Panc1 (cell line): ENCODE data around the gene PRPSAP2. TPM values are rescaled to one million over a fixed set of nuclear protein-coding genes. Genes with fewer than 3 reads are reported as not detected.

Experiments used
- ATAC-seq: fragments of 200-7000 bp; cut with Tn5 transposase; 2 replicates; pipeline ENCODE4 v1.9.1; 2020; ENCODE audit warnings: mild to moderate bottlenecking, moderate library complexity
- BruUV-seq: library from RNA; stranded (reverse); fragments of 400-500 nt; replicated peaks from 2 replicates; lab custom pipeline; 2021; lab: Mats Ljungman, UMichigan
- CTCF ChIA-PET: fragments of 300-600 bp; sonication (Branson Sonifier 250); formaldehyde crosslinking; loops from one replicate; lab custom pipeline; 2022; ENCODE audit warnings: antibody characterized with exemption; lab: Charles Lee
- POLR2A ChIA-PET: fragments of 300-600 bp; sonication (Branson Sonifier 250); formaldehyde crosslinking; loops from one replicate; lab custom pipeline; 2022; ENCODE audit warnings: antibody characterized with exemption; lab: Charles Lee
- DNase-seq: peaks from one replicate; pipeline ENCODE4 v3.0.0-alpha.2; 2010; ENCODE audit warnings: low read depth, low spot score
- H3K27ac ChIP-seq: 2 replicates; pipeline ENCODE4 v1.5.1; 2011; ENCODE audit warnings: mild to moderate bottlenecking, low read length, inconsistent platforms
- H3K27me3 ChIP-seq: fragments of 200-500 bp; sonication (Bioruptor generic); 2 replicates; pipeline ENCODE4 v1.6.0; 2014; ENCODE audit warnings: low read length, inconsistent platforms; ENCODE audit not compliant: control insufficient read depth, insufficient read depth
- H3K36me3 ChIP-seq: fragments of 200-500 bp; sonication (Bioruptor generic); 2 replicates; pipeline ENCODE4 v1.5.1; 2014; ENCODE audit warnings: inconsistent platforms, mild to moderate bottlenecking, low read length, moderate library complexity; ENCODE audit not compliant: control insufficient read depth, insufficient read depth
- H3K4me1 ChIP-seq: 2 replicates; pipeline ENCODE4 v1.5.1; 2011; ENCODE audit warnings: inconsistent platforms, mild to moderate bottlenecking, low read length, moderate library complexity; ENCODE audit not compliant: control insufficient read depth, insufficient read depth
- H3K4me3 ChIP-seq, 2 experiments: 2 replicates each; pipeline ENCODE4 v1.5.1; 2011 to 2012; ENCODE audit warnings: low read depth in 2 of 2, low read length in 2 of 2, mild to moderate bottlenecking in 2 of 2, inconsistent platforms in 1 of 2, moderate library complexity in 1 of 2
- H3K9me3 ChIP-seq: fragments of 200-500 bp; sonication (Bioruptor generic); 2 replicates; pipeline ENCODE4 v1.5.1; 2014; ENCODE audit warnings: low read depth, mild to moderate bottlenecking, inconsistent platforms, low read length, moderate library complexity; ENCODE audit not compliant: control insufficient read depth, insufficient read depth
- CTCF ChIP-seq: fragments of 450-650 bp; IDR thresholded peaks from 2 replicates; pipeline ENCODE4 v1.5.1; 2017; ENCODE audit warnings: mild to moderate bottlenecking
- POLR2AphosphoS5 ChIP-seq: IDR thresholded peaks from 2 replicates; pipeline ENCODE4 v1.6.1; 2012; ENCODE audit warnings: mild to moderate bottlenecking, low read depth, low read length, moderate library complexity
- REST ChIP-seq, 2 experiments: IDR thresholded peaks; 2 replicates each; pipeline ENCODE4 v1.6.1; 2011 to 2012; ENCODE audit warnings: low read depth in 2 of 2, control low read depth in 1 of 2, low read length in 1 of 2, mild to moderate bottlenecking in 1 of 2, moderate library complexity in 1 of 2; ENCODE audit not compliant: insufficient read depth in 1 of 2
- SIN3A ChIP-seq: IDR thresholded peaks from 2 replicates; pipeline ENCODE4 v1.6.1; 2012; ENCODE audit warnings: low read depth, mild to moderate bottlenecking, low read length, moderate library complexity, borderline replicate concordance; ENCODE audit not compliant: insufficient read depth
- TCF7L2 ChIP-seq: IDR thresholded peaks from 2 replicates; pipeline ENCODE4 v1.6.1; 2011; ENCODE audit warnings: mild to moderate bottlenecking, low read depth, low read length, inconsistent platforms
- in situ Hi-C: cut with HindIII; loops from 2 replicates; pipeline ENCODE4 v1.10.0; 2016; ENCODE audit warnings: low sequenced_read_pairs, low pct_unique_long_range_greater_than_20kb
- intact Hi-C: fragments of 100-400 bp; cut with micrococcal nuclease; formaldehyde crosslinking; loops from one replicate; pipeline ENCODE4 v1.10.0; 2022; ENCODE audit not compliant: unreplicated experiment
- total RNA-seq: library from RNA; stranded (reverse); gene quantifications from one replicate; pipeline ENCODE4 v1.2.1, GENCODE V29; 2021; ENCODE audit not compliant: unreplicated experiment

PRPSAP2 gene
- total RNA-seq, 1 experiment from 2014 or later = 25.3 TPM

- CTCF ChIA-PET = interaction anchor here (0.7 kb wide), 1 partner anchor 300 kb away, joined by 3 read pairs; no protein-coding TSS in a partner anchor
- ATAC-seq (no peak), DNase-seq (no peak)
- POLR2A ChIA-PET = interaction anchor here (0.6 kb wide), 1 partner anchor 111 kb away, joined by 4 read pairs; no protein-coding TSS in a partner anchor
- H3K4me3 ChIP-seq = no peak overlapping the region
- H3K27ac ChIP-seq = no peak overlapping the region
- H3K27me3 ChIP-seq = no peaks in the 10 kb centered on the region
- peaks cover 3% of the 10 kb centered on the region; the same call in 1 of the 2 replicates for H3K36me3 ChIP-seq
- TF ChIP-seq POLR2AphosphoS5 = no peak
- no peak for TF ChIP-seq REST (IDR thresholded peaks at IDR 0.05; ENCODE audit: insufficient read depth in 1 of 2, low read depth in 2 of 2, low read length in 1 of 2)
- TF ChIP-seq TCF7L2 = no peak
- no peak for TF ChIP-seq CTCF
- TF ChIP-seq SIN3A = no peak
- no peaks in the 10 kb centered on the region for H3K9me3 ChIP-seq
- H3K4me1 ChIP-seq = no peaks in the 10 kb centered on the region
- in situ Hi-C loops = no loop called here
- intact Hi-C loops = no loop called here
- no TSS peak for BruUV-seq
These were observed 67.3 kb downstream of the PRPSAP2 start for GRCh38 chr17:18925187-18925586.

- in situ Hi-C loops (no loop called here), intact Hi-C loops (no loop called here)
- TF ChIP-seq TCF7L2 (no peak), SIN3A (no peak)
- H3K4me1 ChIP-seq = no peaks in the 10 kb centered on the region
- CTCF ChIA-PET = no interaction called here
- POLR2A ChIA-PET = no interaction called here
- H3K4me3 ChIP-seq = no peak overlapping the region
- H3K27me3 ChIP-seq = no peaks in the 10 kb centered on the region
- H3K36me3 ChIP-seq = peaks cover 3% of the 10 kb centered on the region; the same call in 1 of the 2 replicates
- DNase-seq = no peak
- ATAC-seq = no peak
- H3K9me3 ChIP-seq = no peaks in the 10 kb centered on the region
- H3K27ac ChIP-seq = no peak overlapping the region
- BruUV-seq = no TSS peak
These were observed 70.7 kb downstream of the PRPSAP2 start for GRCh38 chr17:18928628-18929125.

- Histone ChIP-seq H3K9me3 (no peaks in the 10 kb centered on the region), H3K27ac (no peak overlapping the region), H3K4me3 (no peak overlapping the region), H3K27me3 (no peaks in the 10 kb centered on the region), H3K36me3 (peaks cover 3% of the 10 kb centered on the region; the same call in 1 of the 2 replicates), H3K4me1 (no peaks in the 10 kb centered on the region)
- DNase-seq (no peak), ATAC-seq (no peak)
- no TSS peak for BruUV-seq
- in situ Hi-C loops = no loop called here
- intact Hi-C loops = no loop called here
- CTCF ChIA-PET = no interaction called here
- TF ChIP-seq REST (IDR thresholded peaks at IDR 0.05; ENCODE audit: insufficient read depth in 1 of 2, low read depth in 2 of 2, low read length in 1 of 2) (no peak), SIN3A (no peak), POLR2AphosphoS5 (no peak), CTCF (no peak), TCF7L2 (no peak)
- POLR2A ChIA-PET = no interaction called here
These were observed 74.6 kb downstream of the PRPSAP2 start for GRCh38 chr17:18932360-18933055.
